ENCODE measurements around the gene LPAR4. TPM values are rescaled to one million over a fixed set of nuclear protein-coding genes. Genes with fewer than 3 reads are reported as not detected.

The LPAR4 gene
- total and polyA plus RNA-seq, 7 experiments from 2014 or later, result not detected

Other genes starting within 250 kb of the LPAR4 start
- gene RTL3, start 88.4 kb upstream of the LPAR4 start, total RNA-seq, result not detected
- not detected for gene RTL3, start 88.4 kb upstream of the LPAR4 start, polyA plus RNA-seq
- gene P2RY10, start 197.7 kb downstream of the LPAR4 start, total RNA-seq, result 10 to 100 TPM; 47.6 to 98.5 (median 67.4) TPM
- 10 to 100 TPM; 51.3 to 52.7 TPM for gene P2RY10, start 197.7 kb downstream of the LPAR4 start, polyA plus RNA-seq